Measurements from ENCODE around the gene SFTA2.

The SFTA2 gene

DNA sequence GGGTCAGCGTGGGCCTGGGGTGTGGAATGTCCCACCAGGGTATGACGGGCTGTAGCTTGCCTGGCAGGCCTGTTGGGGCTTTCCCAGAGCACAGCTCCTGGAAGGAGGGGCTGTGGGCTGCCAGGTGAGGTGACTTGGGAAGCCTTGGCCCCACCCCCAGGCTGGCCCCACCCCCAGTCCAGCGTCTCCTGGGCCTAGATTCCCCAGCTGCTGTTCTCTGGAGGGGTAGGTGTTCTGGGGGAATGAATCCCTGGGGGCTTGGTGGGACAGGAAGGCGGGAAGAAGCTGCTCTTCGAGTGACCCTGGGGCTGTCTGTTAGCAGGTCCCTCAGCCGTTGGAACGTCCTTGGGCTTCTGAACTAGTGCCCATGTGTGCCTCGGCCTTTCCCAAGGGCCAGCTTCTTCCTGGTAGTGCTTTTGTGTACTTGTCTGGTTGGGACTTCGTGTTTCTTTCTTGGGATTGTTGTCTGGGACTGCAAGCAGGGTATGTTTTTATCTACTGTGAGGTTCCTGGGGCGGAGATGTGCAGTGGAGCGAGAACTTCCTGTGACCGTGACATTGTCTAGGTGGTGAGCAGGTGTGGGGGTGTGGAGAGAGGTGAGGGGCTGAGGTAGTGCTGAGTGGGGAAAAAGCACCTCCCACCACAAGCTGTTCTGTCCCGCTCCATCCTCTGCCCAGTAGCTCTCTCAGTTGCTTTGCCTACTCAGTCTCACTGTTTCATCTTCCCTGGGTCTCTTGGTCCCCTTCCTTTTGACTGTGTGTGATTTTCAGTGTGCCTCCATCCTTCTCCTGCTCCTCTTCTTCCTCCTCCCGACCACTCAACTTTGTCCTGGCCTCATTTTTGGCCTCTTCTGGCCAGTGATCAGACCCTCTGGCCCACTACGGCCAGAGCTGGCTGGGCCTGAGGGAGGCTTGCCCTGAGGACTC lies 48.9 kb downstream of the SFTA2 start:
- DNase-seq (ENCODE audit: low read depth), result peak; percentile 73
- H3K4me3 ChIP-seq (ENCODE audit: low read depth, low read length), result peak overlapping the region; percentile 59
- TF ChIP-seq, protein P1, sequence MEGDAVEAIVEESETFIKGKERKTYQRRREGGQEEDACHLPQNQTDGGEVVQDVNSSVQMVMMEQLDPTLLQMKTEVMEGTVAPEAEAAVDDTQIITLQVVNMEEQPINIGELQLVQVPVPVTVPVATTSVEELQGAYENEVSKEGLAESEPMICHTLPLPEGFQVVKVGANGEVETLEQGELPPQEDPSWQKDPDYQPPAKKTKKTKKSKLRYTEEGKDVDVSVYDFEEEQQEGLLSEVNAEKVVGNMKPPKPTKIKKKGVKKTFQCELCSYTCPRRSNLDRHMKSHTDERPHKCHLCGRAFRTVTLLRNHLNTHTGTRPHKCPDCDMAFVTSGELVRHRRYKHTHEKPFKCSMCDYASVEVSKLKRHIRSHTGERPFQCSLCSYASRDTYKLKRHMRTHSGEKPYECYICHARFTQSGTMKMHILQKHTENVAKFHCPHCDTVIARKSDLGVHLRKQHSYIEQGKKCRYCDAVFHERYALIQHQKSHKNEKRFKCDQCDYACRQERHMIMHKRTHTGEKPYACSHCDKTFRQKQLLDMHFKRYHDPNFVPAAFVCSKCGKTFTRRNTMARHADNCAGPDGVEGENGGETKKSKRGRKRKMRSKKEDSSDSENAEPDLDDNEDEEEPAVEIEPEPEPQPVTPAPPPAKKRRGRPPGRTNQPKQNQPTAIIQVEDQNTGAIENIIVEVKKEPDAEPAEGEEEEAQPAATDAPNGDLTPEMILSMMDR (IDR thresholded peaks at IDR 0.05; ENCODE audit: insufficient read depth, low read depth, low read length, missing control alignments), result no peak

DNA sequence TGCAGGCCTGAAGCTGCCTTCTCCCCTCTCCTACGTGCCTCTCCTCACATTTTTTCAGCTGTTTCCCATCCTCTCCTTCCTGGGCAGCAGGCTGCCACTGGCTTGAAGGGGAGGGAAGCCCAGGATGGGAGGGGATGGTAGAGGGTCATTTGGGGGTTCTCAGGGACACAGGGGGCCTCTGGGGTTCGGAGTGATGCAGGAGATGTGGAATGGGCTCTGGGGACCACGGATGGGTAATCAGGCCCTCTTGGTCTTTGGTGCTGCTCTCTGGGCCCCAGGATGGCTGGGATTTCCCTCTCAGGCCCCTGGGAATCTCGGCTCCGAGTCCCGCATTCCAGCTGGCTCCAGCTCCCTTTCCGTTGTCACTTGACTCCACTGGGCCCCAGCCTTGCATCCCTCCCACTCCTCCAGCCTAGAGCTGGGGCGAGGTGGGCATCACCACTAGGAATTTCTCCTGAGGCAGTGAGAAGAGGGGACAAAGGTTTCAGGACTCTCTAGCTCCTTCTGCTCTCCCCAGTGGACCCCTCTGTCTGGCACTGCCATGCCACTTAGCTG lies 49.7 kb downstream of the SFTA2 start:
- DNase-seq (ENCODE audit: low read depth), result no peak
- no peak overlapping the region for H3K4me3 ChIP-seq (ENCODE audit: low read depth, low read length)
- TF ChIP-seq, protein P1 (IDR thresholded peaks at IDR 0.05; ENCODE audit: insufficient read depth, low read depth, low read length, missing control alignments), result no peak

DNA sequence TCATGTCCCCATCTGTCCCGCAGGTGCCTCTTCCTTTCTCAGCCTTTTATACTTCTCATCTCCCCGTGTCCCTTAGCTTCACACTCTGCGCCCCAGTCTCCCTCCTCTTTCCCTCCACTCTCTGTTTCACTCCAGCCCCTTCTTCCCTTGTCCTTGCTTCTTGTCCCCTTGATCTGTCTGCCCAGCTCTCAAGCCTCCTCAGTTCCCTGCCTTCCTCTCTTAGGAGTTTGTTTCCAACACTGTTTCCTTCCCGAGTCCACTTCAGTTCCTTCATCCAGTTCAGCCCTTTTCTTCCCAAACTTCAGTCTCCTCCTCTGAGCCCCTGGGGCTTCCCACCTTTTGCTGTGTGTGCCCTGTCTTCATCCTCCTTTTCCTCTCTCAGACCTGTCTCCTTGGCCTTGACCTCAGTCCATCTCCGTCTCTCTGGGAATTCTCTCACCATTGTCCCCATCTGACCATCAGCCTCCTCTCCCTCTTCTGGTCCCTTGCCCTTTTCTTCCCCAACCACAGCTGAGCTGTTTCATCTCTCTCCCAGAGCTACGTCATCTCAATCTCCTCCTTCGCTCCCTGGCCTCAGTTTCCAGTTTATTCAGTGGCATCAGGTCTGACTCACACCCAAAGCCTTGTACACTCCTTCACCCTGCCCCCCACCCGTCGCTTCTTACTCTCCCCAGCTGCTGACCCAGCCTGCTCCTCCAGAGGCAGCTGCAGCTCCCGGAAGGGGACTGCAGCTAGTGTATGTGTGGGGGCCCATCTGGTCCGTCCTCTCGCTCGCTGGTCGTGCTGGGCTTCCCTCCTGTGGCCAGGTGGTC lies 50.4 kb downstream of the SFTA2 start:
- TF ChIP-seq, protein P1 (IDR thresholded peaks at IDR 0.05; ENCODE audit: insufficient read depth, low read depth, low read length, missing control alignments), result no peak
- DNase-seq (ENCODE audit: low read depth), result no peak
- H3K4me3 ChIP-seq (ENCODE audit: low read depth, low read length), result no peak overlapping the region
